ENCODE data around the gene MYL6B.

MYL6B gene

DNA sequence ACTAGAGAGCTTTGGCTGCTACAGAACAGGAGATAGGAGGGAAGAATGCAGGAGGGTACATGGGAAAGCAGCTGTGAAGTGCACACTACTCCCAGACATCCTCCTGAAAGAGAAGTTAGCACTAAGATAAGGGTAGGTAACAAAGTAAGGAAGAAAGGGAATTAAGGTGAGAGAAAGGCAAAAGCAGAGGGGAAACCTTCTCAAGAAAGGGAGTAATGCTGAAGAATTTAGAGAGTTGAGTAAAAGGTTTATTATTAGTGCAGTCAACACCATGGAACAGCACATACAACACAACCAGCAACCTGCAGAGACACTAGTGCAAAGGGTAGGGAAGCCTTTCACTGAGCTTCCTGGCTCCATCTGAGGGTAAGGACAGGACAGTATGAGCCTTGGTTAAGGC, 51.9 kb downstream of the MYL6B start:
- Histone ChIP-seq H3K9ac (no peak overlapping the region), H3K27me3 (ENCODE audit: control insufficient read depth, insufficient read depth, low read length) (no peaks in the 10 kb centered on the region), H3K4me1 (no peaks in the 10 kb centered on the region), H3K4me3 (ENCODE audit: low read depth, low read length) (no peak overlapping the region), H3K36me3 (ENCODE audit: control insufficient read depth, insufficient read depth, low read length) (no peaks in the 10 kb centered on the region), H3K79me2 (no peaks in the 10 kb centered on the region), H3K9me3 (ENCODE audit: control insufficient read depth, low read length) (no peaks in the 10 kb centered on the region), H3K27ac (no peak overlapping the region), H3K4me2 (ENCODE audit: low read length) (no peak overlapping the region), H2AFZ (no peak overlapping the region)
- TF ChIP-seq CTCF (IDR thresholded peaks at IDR 0.05) = no peak

- Histone ChIP-seq H3K4me1 (no peaks in the 10 kb centered on the region), H3K4me2 (ENCODE audit: low read length) (no peak overlapping the region), H3K27me3 (ENCODE audit: control insufficient read depth, insufficient read depth, low read length) (no peaks in the 10 kb centered on the region), H3K9ac (no peak overlapping the region), H3K9me3 (ENCODE audit: control insufficient read depth, low read length) (no peaks in the 10 kb centered on the region), H3K36me3 (ENCODE audit: control insufficient read depth, insufficient read depth, low read length) (no peaks in the 10 kb centered on the region), H2AFZ (no peak overlapping the region), H3K4me3 (ENCODE audit: low read depth, low read length) (no peak overlapping the region), H3K27ac (no peak overlapping the region), H3K79me2 (no peaks in the 10 kb centered on the region)
- no peak for TF ChIP-seq CTCF (IDR thresholded peaks at IDR 0.05)
Measured at GRCh38 chr12:56205445-56205844, 53.1 kb downstream of the MYL6B start.

DNA sequence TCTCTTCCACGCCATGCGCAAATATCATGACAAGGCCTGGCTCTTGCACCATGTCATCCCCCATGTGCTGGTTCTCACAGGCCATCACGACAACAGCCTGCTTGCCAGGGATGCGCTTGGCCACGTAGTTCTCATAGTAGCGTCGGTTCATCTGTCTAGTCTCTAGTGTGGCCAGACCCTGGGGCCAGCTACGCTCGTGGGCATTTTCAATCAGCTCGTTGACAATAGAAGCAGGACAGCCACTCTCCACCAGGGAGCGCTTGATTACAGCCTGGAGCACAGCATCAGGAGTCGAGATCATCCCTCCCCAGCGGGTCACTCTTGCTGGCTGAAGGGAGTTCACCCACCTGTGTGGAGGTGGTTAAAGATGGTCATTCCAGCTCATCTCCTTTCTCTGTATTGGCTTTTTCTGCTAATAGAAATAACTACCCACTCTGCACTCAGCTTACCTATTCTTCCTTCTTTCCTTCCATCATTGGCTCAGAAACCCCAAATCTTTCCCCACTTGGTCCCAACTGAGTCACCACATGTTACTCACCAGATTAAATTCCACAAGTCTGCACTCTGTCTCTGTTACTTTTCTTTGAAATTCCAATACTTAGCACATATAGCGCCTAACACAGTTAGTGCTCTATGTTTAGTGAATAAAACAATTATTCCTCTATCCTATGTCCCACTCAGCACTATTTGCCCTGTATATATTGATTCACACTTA, 54.2 kb downstream of the MYL6B start:
- Histone ChIP-seq H3K36me3 (ENCODE audit: control insufficient read depth, insufficient read depth, low read length) (no peaks in the 10 kb centered on the region), H3K27me3 (ENCODE audit: control insufficient read depth, insufficient read depth, low read length) (no peaks in the 10 kb centered on the region), H3K9me3 (ENCODE audit: control insufficient read depth, low read length) (no peaks in the 10 kb centered on the region), H3K4me1 (no peaks in the 10 kb centered on the region), H3K79me2 (no peaks in the 10 kb centered on the region), H3K9ac (no peak overlapping the region), H3K4me2 (ENCODE audit: low read length) (no peak overlapping the region), H3K27ac (no peak overlapping the region), H3K4me3 (ENCODE audit: low read depth, low read length) (no peak overlapping the region), H2AFZ (no peak overlapping the region)
- TF ChIP-seq CTCF (IDR thresholded peaks at IDR 0.05) = peak; percentile 63

Data from parathyroid adenoma (tissue), 2 donors.